HG03575 (cell line): ENCODE measurements around the gene BCAT1.
"Not testable (repeated sequence)": the region's sequence is repeated elsewhere in the genome, so short reads cannot be mapped to it uniquely, and the experiment has no call there.

Source experiments
- ATAC-seq: cut with Tn5 transposase; IDR thresholded peaks from one replicate; pipeline ENCODE4 v1.9.1; 2021; ENCODE audit not compliant: unreplicated experiment, insufficient number of reproducible peaks, low FRiP score; ENCODE audit errors: extremely low read depth

The BCAT1 gene

GRCh38 chr12:24880732-24881131 lies 68.2 kb downstream of the BCAT1 start:
- ATAC-seq = no peak

GRCh38 chr12:24879644-24880043 lies 69.3 kb downstream of the BCAT1 start:
- no peak for ATAC-seq

GRCh38 chr12:24875014-24875413 lies 73.9 kb downstream of the BCAT1 start:
- no peak for ATAC-seq

GRCh38 chr12:24872211-24872610 lies 76.7 kb downstream of the BCAT1 start:
- ATAC-seq = no peak

- ATAC-seq = not testable (repeated sequence)
Measured at GRCh38 chr12:24866139-24866538, 82.8 kb downstream of the BCAT1 start.

- no peak for ATAC-seq
Measured at GRCh38 chr12:24864796-24865125, 84.1 kb downstream of the BCAT1 start.

- ATAC-seq = no peak
Measured at GRCh38 chr12:24861766-24862540, 86.9 kb downstream of the BCAT1 start.

GRCh38 chr12:24860546-24860945 lies 88.4 kb downstream of the BCAT1 start:
- no peak for ATAC-seq

GRCh38 chr12:24856541-24856940 lies 92.4 kb downstream of the BCAT1 start:
- ATAC-seq = no peak

GRCh38 chr12:24854908-24855307 lies 94.0 kb downstream of the BCAT1 start:
- ATAC-seq = no peak

- no peak for ATAC-seq
Measured at GRCh38 chr12:24854017-24854416, 94.9 kb downstream of the BCAT1 start.

GRCh38 chr12:24853588-24853987 lies 95.3 kb downstream of the BCAT1 start:
- no peak for ATAC-seq

- no peak for ATAC-seq
Measured at GRCh38 chr12:24853094-24853493, 95.8 kb downstream of the BCAT1 start.

GRCh38 chr12:24852420-24852819 lies 96.5 kb downstream of the BCAT1 start:
- no peak for ATAC-seq

GRCh38 chr12:24851883-24852282 lies 97.0 kb downstream of the BCAT1 start:
- not testable (repeated sequence) for ATAC-seq

GRCh38 chr12:24851341-24851740 lies 97.6 kb downstream of the BCAT1 start:
- ATAC-seq = no peak

GRCh38 chr12:24850496-24850895 lies 98.4 kb downstream of the BCAT1 start:
- ATAC-seq = no peak

- ATAC-seq = no peak
Measured at GRCh38 chr12:24848941-24849477, 99.9 kb downstream of the BCAT1 start.

GRCh38 chr12:24846689-24847088 lies 102.2 kb downstream of the BCAT1 start:
- ATAC-seq = no peak

GRCh38 chr12:24845615-24846014 lies 103.3 kb downstream of the BCAT1 start:
- no peak for ATAC-seq
